OCI-LY1 (cell line): Measurements from ENCODE around the gene MYLK4.

Experiments
- EZH2 ChIP-seq: fragments of 200-600 bp; sonication (generic), shearing (Covaris generic); IDR thresholded peaks from 2 replicates; pipeline ENCODE4 v1.8.0; 2017; ENCODE audit warnings: borderline replicate concordance, mixed run types, mild to moderate bottlenecking, antibody characterized with exemption, low read length, moderate library complexity, mixed read lengths
- TF ChIP-seq, protein P1 (sequence below): fragments of 200-600 bp; sonication (generic), shearing (Covaris generic); IDR thresholded peaks from 2 replicates; pipeline ENCODE4 v1.5.1; 2017; ENCODE audit warnings: mild to moderate bottlenecking, antibody characterized with exemption, low read length, moderate library complexity, mixed read lengths

DNA sequence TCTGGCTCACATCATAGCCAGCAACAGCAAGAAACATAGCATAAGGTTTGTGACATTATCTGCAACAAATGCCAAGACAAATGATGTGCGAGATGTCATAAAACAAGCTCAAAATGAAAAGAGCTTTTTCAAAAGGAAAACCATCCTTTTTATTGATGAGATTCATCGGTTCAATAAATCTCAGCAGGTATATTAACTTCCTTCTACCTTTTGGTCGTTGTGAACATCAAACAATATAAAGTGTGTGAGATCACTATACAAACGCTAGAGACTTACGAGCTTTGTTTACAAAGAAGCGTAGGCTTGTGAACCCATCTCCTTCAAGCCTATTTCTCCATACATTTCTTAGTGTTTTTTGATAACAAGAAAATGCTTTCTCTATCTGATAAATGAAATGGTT, 18.0 kb upstream of the MYLK4 start:
- TF ChIP-seq, protein P1, sequence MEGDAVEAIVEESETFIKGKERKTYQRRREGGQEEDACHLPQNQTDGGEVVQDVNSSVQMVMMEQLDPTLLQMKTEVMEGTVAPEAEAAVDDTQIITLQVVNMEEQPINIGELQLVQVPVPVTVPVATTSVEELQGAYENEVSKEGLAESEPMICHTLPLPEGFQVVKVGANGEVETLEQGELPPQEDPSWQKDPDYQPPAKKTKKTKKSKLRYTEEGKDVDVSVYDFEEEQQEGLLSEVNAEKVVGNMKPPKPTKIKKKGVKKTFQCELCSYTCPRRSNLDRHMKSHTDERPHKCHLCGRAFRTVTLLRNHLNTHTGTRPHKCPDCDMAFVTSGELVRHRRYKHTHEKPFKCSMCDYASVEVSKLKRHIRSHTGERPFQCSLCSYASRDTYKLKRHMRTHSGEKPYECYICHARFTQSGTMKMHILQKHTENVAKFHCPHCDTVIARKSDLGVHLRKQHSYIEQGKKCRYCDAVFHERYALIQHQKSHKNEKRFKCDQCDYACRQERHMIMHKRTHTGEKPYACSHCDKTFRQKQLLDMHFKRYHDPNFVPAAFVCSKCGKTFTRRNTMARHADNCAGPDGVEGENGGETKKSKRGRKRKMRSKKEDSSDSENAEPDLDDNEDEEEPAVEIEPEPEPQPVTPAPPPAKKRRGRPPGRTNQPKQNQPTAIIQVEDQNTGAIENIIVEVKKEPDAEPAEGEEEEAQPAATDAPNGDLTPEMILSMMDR, result no peak
- TF ChIP-seq EZH2, result no peak
